ENCODE data around the gene CNKSR2.

CNKSR2 gene

GRCh38 chrX:21374994-21375707, 933 bp downstream of the CNKSR2 start:
- TF ChIP-seq CTCF (IDR thresholded peaks at IDR 0.05; ENCODE audit: extremely low read depth, insufficient read depth, missing control alignments): no peak
- in situ Hi-C loops (cut with MboI; ENCODE audit: low pct_unique_long_range_greater_than_20kb, low sequenced_read_pairs, unreplicated experiment): no loop called here
- DNase-seq (ENCODE audit: low spot score): no peak

- DNase-seq (ENCODE audit: low spot score): no peak
- in situ Hi-C loops (cut with MboI; ENCODE audit: low pct_unique_long_range_greater_than_20kb, low sequenced_read_pairs, unreplicated experiment): no loop called here
- no peak for TF ChIP-seq CTCF (IDR thresholded peaks at IDR 0.05; ENCODE audit: extremely low read depth, insufficient read depth, missing control alignments)
These were observed 1.4 kb downstream of the CNKSR2 start for GRCh38 chrX:21375708-21376009.

GRCh38 chrX:21376636-21377035, 2.4 kb downstream of the CNKSR2 start:
- no peak for DNase-seq (ENCODE audit: low spot score)
- in situ Hi-C loops (cut with MboI; ENCODE audit: low pct_unique_long_range_greater_than_20kb, low sequenced_read_pairs, unreplicated experiment): no loop called here
- no peak for TF ChIP-seq CTCF (IDR thresholded peaks at IDR 0.05; ENCODE audit: extremely low read depth, insufficient read depth, missing control alignments)

- TF ChIP-seq CTCF (IDR thresholded peaks at IDR 0.05; ENCODE audit: extremely low read depth, insufficient read depth, missing control alignments): no peak
- in situ Hi-C loops (cut with MboI; ENCODE audit: low pct_unique_long_range_greater_than_20kb, low sequenced_read_pairs, unreplicated experiment): no loop called here
- no peak for DNase-seq (ENCODE audit: low spot score)
These were observed 5.8 kb downstream of the CNKSR2 start for GRCh38 chrX:21379991-21380390.

DNA sequence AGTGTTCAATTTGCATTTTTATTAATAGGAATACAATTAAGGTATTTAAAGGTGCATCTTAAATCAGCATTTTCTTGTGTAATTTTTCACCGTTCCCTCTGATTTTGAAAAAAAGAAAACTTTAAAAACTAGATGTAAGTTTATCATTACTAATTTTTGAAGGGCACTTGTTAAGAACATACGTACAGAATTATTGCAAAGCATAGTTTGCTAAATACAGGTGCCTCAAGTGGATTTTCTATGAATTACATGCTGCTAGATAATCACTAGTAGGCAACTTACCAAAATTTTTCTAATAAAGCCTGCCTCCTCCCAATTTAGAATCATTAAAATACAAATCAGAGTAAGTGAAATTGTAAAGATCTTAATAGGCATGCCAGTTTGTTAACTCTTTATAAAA, 8.5 kb downstream of the CNKSR2 start:
- TF ChIP-seq CTCF (IDR thresholded peaks at IDR 0.05; ENCODE audit: extremely low read depth, insufficient read depth, missing control alignments): no peak
- in situ Hi-C loops (cut with MboI; ENCODE audit: low pct_unique_long_range_greater_than_20kb, low sequenced_read_pairs, unreplicated experiment): no loop called here
- DNase-seq (ENCODE audit: low spot score): no peak

GRCh38 chrX:21383546-21383945, 9.3 kb downstream of the CNKSR2 start:
- no peak for TF ChIP-seq CTCF (IDR thresholded peaks at IDR 0.05; ENCODE audit: extremely low read depth, insufficient read depth, missing control alignments)
- no peak for DNase-seq (ENCODE audit: low spot score)
- in situ Hi-C loops (cut with MboI; ENCODE audit: low pct_unique_long_range_greater_than_20kb, low sequenced_read_pairs, unreplicated experiment): no loop called here

- TF ChIP-seq CTCF (IDR thresholded peaks at IDR 0.05; ENCODE audit: extremely low read depth, insufficient read depth, missing control alignments): no peak
- no peak for DNase-seq (ENCODE audit: low spot score)
These were observed 10.0 kb downstream of the CNKSR2 start for GRCh38 chrX:21384178-21384577.

More at GRCh38 chrX:21384178-21384577, 10.0 kb downstream of the CNKSR2 start:
- in situ Hi-C loops (cut with MboI; ENCODE audit: low pct_unique_long_range_greater_than_20kb, low sequenced_read_pairs, unreplicated experiment): no loop called here
